Activated T-helper 9 cell treated with anti-CD3 and anti-CD28 coated beads, Interleukin-2, amount 50 U/mL, for 16 hours (primary cell): ENCODE data around the gene DPEP3.

Experiments used
- DNase-seq: peaks from one replicate; pipeline ENCODE4 v3.0.0-alpha.2; 2020; ENCODE audit warnings: low read depth

Gene DPEP3

GRCh38 chr16:67931712-67932461 is 48.4 kb downstream of the DPEP3 start, which contains the start of gene CTRL:
Gene CTRL (minus strand): TSS chr16:67931862. CDS start chr16:67931852, 10 bp downstream.
- DNase-seq, result no peak

DNA sequence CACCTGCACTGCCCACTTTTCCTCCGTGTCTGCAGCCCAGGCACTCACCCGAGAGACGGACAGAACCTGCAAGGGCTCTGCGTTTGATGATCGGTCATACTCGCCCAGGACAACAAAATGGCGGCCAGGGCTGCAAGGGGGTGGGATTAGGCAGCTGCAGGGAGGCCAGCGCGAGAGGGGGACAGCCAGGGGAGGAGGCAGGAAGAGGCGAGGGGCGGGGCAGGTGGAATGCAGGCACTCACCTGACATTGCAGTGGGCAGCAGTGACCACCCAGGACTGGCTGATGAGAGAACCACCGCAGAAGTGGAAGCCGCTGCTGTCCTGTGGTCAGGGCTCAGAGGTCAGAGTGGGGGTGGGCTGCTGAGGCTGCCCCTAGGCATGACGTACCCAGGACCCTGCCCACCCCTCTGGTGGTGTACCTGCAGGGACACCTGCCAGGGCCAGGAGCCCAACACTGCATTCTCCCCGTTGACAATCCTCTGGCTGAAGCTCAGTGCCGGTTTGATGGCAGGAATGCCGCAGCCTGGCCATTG is 49.6 kb downstream of the DPEP3 start:
- DNase-seq, result no peak

DNA sequence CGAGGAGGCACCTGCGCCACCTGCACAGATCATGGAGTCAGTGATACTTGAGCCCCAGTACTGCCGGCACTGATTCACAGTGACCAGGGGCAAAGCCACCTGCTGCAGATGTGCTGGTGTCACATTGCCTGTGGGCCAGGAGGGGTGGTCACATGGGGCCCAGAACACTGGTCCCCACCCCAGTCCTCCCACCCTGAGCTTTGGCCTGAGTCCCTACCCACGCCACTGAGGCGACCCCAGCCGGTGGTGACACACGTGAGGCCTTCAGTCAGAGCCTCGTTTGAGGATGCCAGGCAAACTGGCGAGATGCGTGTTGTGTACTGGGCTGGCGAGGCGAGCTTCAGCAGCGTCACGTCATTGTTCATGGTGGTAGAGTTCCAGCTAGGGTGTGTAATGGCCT is 50.1 kb downstream of the DPEP3 start:
- DNase-seq, result no peak

DNA sequence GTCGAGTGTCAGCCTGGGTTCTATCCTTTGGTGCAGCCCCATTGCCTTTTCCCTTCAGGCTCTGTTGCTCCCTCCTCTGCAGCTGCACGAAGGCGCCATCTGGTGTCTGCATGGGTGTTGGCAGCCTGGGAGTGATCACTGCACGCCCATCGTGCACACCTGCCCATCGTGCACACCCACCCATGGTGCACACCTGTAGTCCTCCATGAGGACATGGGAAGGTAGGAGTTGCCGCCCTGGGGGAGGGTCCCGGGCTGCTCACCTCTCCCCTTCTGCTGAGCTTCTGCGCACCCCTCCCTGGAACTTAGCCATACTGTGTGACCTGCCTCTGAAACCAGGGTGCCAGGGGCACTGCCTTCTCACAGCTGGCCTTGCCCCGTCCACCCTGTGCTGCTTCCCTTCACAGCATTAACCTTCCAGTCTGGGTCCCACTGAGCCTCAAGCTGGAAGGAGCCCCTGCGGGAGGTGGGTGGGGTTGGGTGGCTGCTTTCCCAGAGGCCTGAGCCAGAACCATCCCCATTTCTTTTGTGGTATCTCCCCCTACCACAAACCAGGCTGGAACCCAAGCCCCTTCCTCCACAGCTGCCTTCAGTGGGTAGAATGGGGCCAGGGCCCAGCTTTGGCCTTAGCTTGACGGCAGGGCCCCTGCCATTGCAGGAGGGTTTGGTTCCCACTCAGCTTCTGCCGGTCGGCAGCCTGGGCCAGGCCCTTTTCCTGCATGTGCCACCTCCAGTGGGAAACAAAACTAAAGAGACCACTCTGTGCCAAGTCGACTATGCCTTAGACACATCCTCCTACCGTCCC is 51.5 kb downstream of the DPEP3 start:
- peak; percentile 63 for DNase-seq

DNA sequence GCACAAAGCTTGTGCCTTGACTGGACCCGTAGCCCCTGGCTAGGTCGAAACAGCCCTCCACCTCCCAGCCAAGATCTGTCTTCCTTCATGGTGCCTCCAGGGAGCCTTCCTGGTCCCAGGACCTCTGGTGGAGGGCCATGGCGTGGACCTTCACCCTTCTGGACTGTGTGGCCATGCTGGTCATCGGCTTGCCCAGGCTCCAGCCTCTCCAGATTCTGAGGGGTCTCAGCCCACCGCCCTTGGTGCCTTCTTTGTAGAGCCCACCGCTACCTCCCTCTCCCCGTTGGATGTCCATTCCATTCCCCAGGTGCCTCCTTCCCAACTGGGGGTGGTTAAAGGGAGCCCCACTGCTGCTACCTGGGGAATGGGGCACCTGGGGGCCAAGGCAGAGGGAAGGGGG is 52.2 kb downstream of the DPEP3 start:
- no peak for DNase-seq

- no peak for DNase-seq
Observed at GRCh38 chr16:67927131-67927941, 53.0 kb downstream of the DPEP3 start.

DNA sequence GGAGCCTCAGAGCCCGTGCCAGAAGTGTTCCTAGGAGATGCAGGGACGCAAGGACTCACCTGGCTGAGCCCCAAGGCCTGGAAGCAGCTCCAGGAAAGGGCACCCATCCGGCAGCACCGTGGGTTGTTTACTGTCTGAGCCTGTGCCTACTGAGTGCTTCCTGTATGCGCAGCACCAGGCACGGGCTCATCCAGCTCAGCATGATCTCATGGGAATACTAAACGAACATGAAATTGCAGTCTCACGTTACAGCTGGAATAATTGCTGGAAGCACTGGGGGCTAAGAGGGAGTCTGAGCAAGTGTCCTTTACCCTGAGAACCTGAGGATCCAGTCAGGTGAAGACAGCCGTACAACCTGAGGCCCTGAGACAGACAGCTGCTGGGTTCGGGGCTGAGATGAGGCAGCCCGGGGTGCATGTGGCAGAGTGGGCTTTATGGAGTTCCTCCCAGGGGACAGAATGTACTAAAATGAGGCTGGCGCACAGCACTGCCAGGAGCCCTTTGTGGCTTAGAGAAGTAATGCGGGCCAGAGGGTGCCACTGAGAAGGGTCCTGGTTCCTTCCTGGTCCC is 54.0 kb downstream of the DPEP3 start:
- DNase-seq, result no peak
